ENCODE measurements around the gene EML5. TPM values are rescaled to one million over a fixed set of nuclear protein-coding genes. Genes with fewer than 3 reads are reported as not detected.

EML5 gene
- total RNA-seq, 1 experiment from 2014 or later = 1.8 TPM

GRCh38 chr14:88750413-88750812, 42.3 kb downstream of the EML5 start:
- Histone ChIP-seq H3K36me3 (ENCODE audit: control insufficient read depth in 1 of 2, insufficient read depth in 2 of 2, low read length in 2 of 2) (no peaks in the 10 kb centered on the region), H3K9me3 (ENCODE audit: control insufficient read depth in 1 of 2, insufficient read depth in 1 of 2, low read depth in 1 of 2, low read length in 2 of 2) (no peaks in the 10 kb centered on the region), H3K4me3 (replicated peaks in 1 of 2; ENCODE audit: low read depth in 1 of 2, low read length in 2 of 2) (no peak overlapping the region), H3K27me3 (ENCODE audit: insufficient read depth, low read length) (no peaks in the 10 kb centered on the region), H2AFZ (ENCODE audit: low read depth, low read length, poor library complexity, severe bottlenecking) (no peak overlapping the region), H3K9me2 (ENCODE audit: insufficient read depth) (no peaks in the 10 kb centered on the region), H4K20me1 (ENCODE audit: insufficient read depth) (no peaks in the 10 kb centered on the region), H3K9ac (ENCODE audit: low read length) (no peak overlapping the region), H3K4me2 (ENCODE audit: low read length) (no peak overlapping the region), H3K4me1 (ENCODE audit: control insufficient read depth in 1 of 2, insufficient read depth in 2 of 2, low read length in 2 of 2) (no peaks in the 10 kb centered on the region), H3K27ac (ENCODE audit: low read depth, low read length) (no peak overlapping the region), H3K79me2 (ENCODE audit: insufficient read depth, low read length) (no peaks in the 10 kb centered on the region)
- TF ChIP-seq RAD21 (IDR thresholded peaks at IDR 0.05; ENCODE audit: low read depth) (no peak), SRF (IDR thresholded peaks at IDR 0.05; ENCODE audit: low read depth) (no peak), ZNF274 (IDR thresholded peaks at IDR 0.05; ENCODE audit: low read depth, low read length) (no peak), ELF1 (IDR thresholded peaks at IDR 0.05; ENCODE audit: borderline replicate concordance, low read depth) (no peak), CBX3 (IDR thresholded peaks at IDR 0.05; ENCODE audit: low read depth) (no peak), ATF3 (IDR thresholded peaks at IDR 0.05) (no peak), EGR1 (IDR thresholded peaks at IDR 0.05; ENCODE audit: low read depth) (no peak), EZH2 (IDR thresholded peaks at IDR 0.05) (no peak), POLR2AphosphoS5 (IDR thresholded peaks at IDR 0.05; ENCODE audit: low read depth, low read length) (no peak), CEBPB (IDR thresholded peaks at IDR 0.05; ENCODE audit: low read depth) (no peak), FOSL1 (IDR thresholded peaks at IDR 0.05; ENCODE audit: low read depth) (no peak), REST (IDR thresholded peaks at IDR 0.05; ENCODE audit: low read depth) (no peak), ZBTB33 (IDR thresholded peaks at IDR 0.05; ENCODE audit: extremely low read depth, insufficient replicate concordance, low read length) (no peak), CTCF (IDR thresholded peaks at IDR 0.05 in 2 of 3, conservative IDR thresholded peaks at IDR 0.05 in 1 of 3; ENCODE audit: borderline replicate concordance in 1 of 3, insufficient read depth in 1 of 3, low read depth in 2 of 3, low read length in 2 of 3) (no peak; a peak in 1 of 6 replicates), SP1 (IDR thresholded peaks at IDR 0.05; ENCODE audit: low read depth) (no peak), SIN3A (IDR thresholded peaks at IDR 0.05; ENCODE audit: low read depth) (no peak), JUND (IDR thresholded peaks at IDR 0.05) (no peak), ZFX (IDR thresholded peaks at IDR 0.05) (no peak)
- RAD21 ChIA-PET (ENCODE audit: low non-redundant PET in 1 of 2, low total read pairs in 2 of 2, uncharacterized antibody in 2 of 2, unreplicated experiment in 2 of 2) = no interaction called here
- no TSS peak for BruUV-seq (replicated peaks)
- ATAC-seq (no peak), DNase-seq (ENCODE audit: low read depth, low spot score) (no peak)
- POLR2A ChIA-PET = no interaction called here
- intact Hi-C loops (cut with micrococcal nuclease) = no loop called here
- CTCF ChIA-PET = interaction anchor here (1.0 to 1.4 kb wide), 3 partner anchors 8 to 21 kb away, joined by 3 to 5 read pairs (median 4); no protein-coding TSS in a partner anchor
